Endothelial cell of umbilical vein (primary cell): ENCODE data around the gene CHRM1. TPM values are rescaled to one million over a fixed set of nuclear protein-coding genes. Genes with fewer than 3 reads are reported as not detected.

Source experiments
- BruUV-seq: library from RNA; stranded (reverse); fragments of 400-500 nt; replicated peaks from 2 replicates; lab custom pipeline; 2021; lab: Mats Ljungman, UMichigan
- CTCF ChIA-PET: fragments of 300-600, 350-600 bp; sonication (Branson Sonifier 250); formaldehyde crosslinking; loops from one replicate; lab custom pipeline; 2021; ENCODE audit warnings: antibody characterized with exemption, inconsistent platforms; lab: Charles Lee
- POLR2A ChIA-PET: fragments of 300-600, 350-600 bp; sonication (Branson Sonifier 250); formaldehyde crosslinking; loops from one replicate; lab custom pipeline; 2021; ENCODE audit warnings: antibody characterized with exemption, inconsistent platforms; lab: Charles Lee
- DNase-seq: peaks from one replicate; pipeline ENCODE4 v3.0.0-alpha.2; 2011; ENCODE audit warnings: low read depth, low spot score
- FAIRE-seq: peaks from 2 replicates; lab custom pipeline; 2011; peaks lifted over from hg19 to GRCh38; lab: Jason Lieb, UNC
- H2AFZ ChIP-seq: 2 replicates; pipeline ENCODE4 v1.6.0; 2012; ENCODE audit warnings: low read depth, low read length, control low read depth, inconsistent platforms
- H3K27ac ChIP-seq: 2 replicates; pipeline ENCODE4 v1.5.1; 2011; ENCODE audit warnings: low read depth, mild to moderate bottlenecking, control low read depth, low read length, moderate library complexity; ENCODE audit not compliant: insufficient read depth
- H3K27me3 ChIP-seq, 2 experiments: 2 replicates each; pipeline versions ENCODE4 v1.6.0 to v1.6.1; 2011; ENCODE audit warnings: low read length in 2 of 2, mixed read lengths in 1 of 2; ENCODE audit not compliant: control insufficient read depth in 2 of 2, insufficient read depth in 2 of 2
- H3K36me3 ChIP-seq, 2 experiments: 2 replicates in 1 of 2; 3 replicates in 1 of 2; pipeline ENCODE4 v1.5.1; 2011; ENCODE audit warnings: low read length in 2 of 2, mild to moderate bottlenecking in 1 of 2, moderate library complexity in 1 of 2; ENCODE audit not compliant: control insufficient read depth in 2 of 2, insufficient read depth in 2 of 2; ENCODE audit errors: extremely low read depth in 1 of 2
- H3K4me1 ChIP-seq: 3 replicates; pipeline ENCODE4 v1.5.1; 2011; ENCODE audit warnings: mild to moderate bottlenecking, low read length; ENCODE audit not compliant: control insufficient read depth, insufficient read depth; ENCODE audit errors: extremely low read depth
- H3K4me2 ChIP-seq: 2 replicates; pipeline ENCODE4 v1.6.1; 2011; ENCODE audit warnings: low read length, control low read depth, mixed read lengths; ENCODE audit not compliant: insufficient read depth
- H3K4me3 ChIP-seq, 3 experiments: fragments of 200-600 bp in 1 of 3; sonication (generic), shearing (Covaris generic) in 1 of 3; replicated peaks in 1 of 3; 2 replicates each; pipeline ENCODE4 v1.5.1; 2011 to 2016; ENCODE audit warnings: control low read depth in 3 of 3, low read length in 3 of 3, mild to moderate bottlenecking in 2 of 3, inconsistent platforms in 1 of 3, low read depth in 1 of 3, moderate library complexity in 1 of 3; ENCODE audit not compliant: insufficient read depth in 1 of 3
- H3K79me2 ChIP-seq: 2 replicates; pipeline ENCODE4 v1.6.0; 2012; ENCODE audit warnings: low read length, inconsistent platforms; ENCODE audit not compliant: control insufficient read depth, insufficient read depth
- H3K9ac ChIP-seq: replicated peaks from 2 replicates; pipeline ENCODE3; 2011; ENCODE audit warnings: low read length, control low read depth; ENCODE audit not compliant: insufficient read depth; ENCODE audit errors: extremely low read depth
- H3K9me1 ChIP-seq: replicated peaks from 3 replicates; pipeline ENCODE4 v1.6.0; 2011; ENCODE audit warnings: mild to moderate bottlenecking, low read length; ENCODE audit not compliant: control insufficient read depth, insufficient read depth; ENCODE audit errors: extremely low read depth
- H3K9me3 ChIP-seq: replicated peaks from 2 replicates; pipeline ENCODE4 v1.5.1; 2012; ENCODE audit warnings: low read length, inconsistent platforms; ENCODE audit not compliant: control insufficient read depth, insufficient read depth
- H4K20me1 ChIP-seq: replicated peaks from 2 replicates; pipeline ENCODE3; 2011; ENCODE audit warnings: mild to moderate bottlenecking, low read length; ENCODE audit not compliant: control insufficient read depth, insufficient read depth; ENCODE audit errors: extremely low read depth
- EZH2 ChIP-seq: IDR thresholded peaks from 2 replicates; pipeline ENCODE4 v1.6.1; 2012; ENCODE audit warnings: borderline replicate concordance, low read depth, mild to moderate bottlenecking, moderate library complexity, low read length, inconsistent platforms; ENCODE audit not compliant: severe bottlenecking
- FOS ChIP-seq: IDR thresholded peaks from 2 replicates; pipeline ENCODE4 v1.6.1; 2011; ENCODE audit warnings: mild to moderate bottlenecking, low read length, moderate library complexity, borderline replicate concordance; ENCODE audit not compliant: insufficient read depth
- GATA2 ChIP-seq: IDR thresholded peaks from 2 replicates; pipeline ENCODE4 v1.7.0; 2011; ENCODE audit warnings: low read depth, mild to moderate bottlenecking, moderate library complexity, mixed read lengths, low read length; ENCODE audit not compliant: insufficient read length, insufficient read depth
- JUN ChIP-seq: IDR thresholded peaks from 2 replicates; pipeline ENCODE4 v1.6.1; 2011; ENCODE audit warnings: borderline replicate concordance, low read depth; ENCODE audit not compliant: insufficient read length, insufficient read depth
- MYC ChIP-seq: IDR thresholded peaks from one replicate; pipeline ENCODE4 v1.6.1; 2011; ENCODE audit warnings: mild to moderate bottlenecking, low read depth, low read length
- POLR2A ChIP-seq: IDR thresholded peaks from 2 replicates; pipeline ENCODE4 v1.6.1; 2012; ENCODE audit warnings: low read depth, mild to moderate bottlenecking, control low read depth, low read length
- POLR2AphosphoS5 ChIP-seq: IDR thresholded peaks from 2 replicates; pipeline ENCODE4 v1.6.1; 2012; ENCODE audit warnings: low read depth, mild to moderate bottlenecking, control low read depth, low read length, moderate library complexity; ENCODE audit not compliant: insufficient read depth
- dilution Hi-C: fragments of 300-500 bp; cut with MboI; formaldehyde crosslinking; loops from one replicate; pipeline ENCODE4 v1.15.0; 2019; ENCODE audit warnings: low sequenced_read_pairs; ENCODE audit not compliant: extremely low pct_ligation_motif_present
- intact Hi-C: fragments of 100-400 bp; cut with micrococcal nuclease; formaldehyde crosslinking; loops from one replicate; pipeline ENCODE4 v1.10.0; 2022
- polyA plus RNA-seq, 4 experiments: library from polyadenylated mRNA; depleted of rRNA in 3 of 4; stranded (reverse) in 3 of 4; unstranded in 1 of 4; fragments of >200 nt; gene quantifications; 2 replicates each; pipeline versions ENCODE4 v1.2.1 to v1.2.3, GENCODE V29; 2011 to 2012; ENCODE audit warnings: missing spikeins in 1 of 4
- total RNA-seq: library from RNA; stranded (reverse); gene quantifications from 2 replicates; pipeline ENCODE4 v1.2.3, GENCODE V29; 2021
- TF ChIP-seq, protein P1 (sequence below), 2 donors: IDR thresholded peaks; 1 replicate in 1 of 2; 2 replicates in 1 of 2; pipeline ENCODE4 v1.5.1; 2011; ENCODE audit warnings: low read length in 2 of 2, mild to moderate bottlenecking in 2 of 2, moderate library complexity in 2 of 2, control low read depth in 1 of 2, inconsistent platforms in 1 of 2, low read depth in 1 of 2; ENCODE audit not compliant: insufficient read depth in 1 of 2; ENCODE audit errors: extremely low read depth in 1 of 2
- TF ChIP-seq, protein P2 (sequence below): IDR thresholded peaks from 2 replicates; pipeline ENCODE4 v1.6.1; 2011; ENCODE audit not compliant: insufficient read depth, insufficient read length

The CHRM1 gene
- total and polyA plus RNA-seq, 2 donors (not counting 3 experiments of a cell fraction or from before 2014, with no cell fraction given) = not detected

GRCh38 chr11:62889126-62889483, 32.1 kb downstream of the CHRM1 start:
- no peak overlapping the region for H3K4me3 ChIP-seq
- dilution Hi-C loops = no loop called here
- H3K9me1 ChIP-seq = no peaks in the 10 kb centered on the region
- H2AFZ ChIP-seq = no peak overlapping the region
- POLR2A ChIA-PET = interaction anchor here (0.6 to 1.3 kb wide), 3 partner anchors 7 to 48 kb away, joined by 3 to 8 read pairs (median 7); no protein-coding TSS in a partner anchor
- intact Hi-C loops = no loop called here
- no peak overlapping the region for H3K4me2 ChIP-seq
- FAIRE-seq (no peak), DNase-seq (no peak)
- H3K27me3 ChIP-seq = no peaks in the 10 kb centered on the region
- CTCF ChIA-PET = interaction anchor here (0.6 to 3.4 kb wide), 8 partner anchors 8 to 134 kb away, joined by 3 to 11 read pairs (median 5); partner anchors contain the start of genes SLC3A2 and TMEM179B
- H3K4me1 ChIP-seq = peaks cover 36% of the 10 kb centered on the region
- peaks cover 28% of the 10 kb centered on the region for H3K79me2 ChIP-seq
- H3K9me3 ChIP-seq = no peaks in the 10 kb centered on the region
- H3K9ac ChIP-seq = no peak overlapping the region
- peaks cover 33 to 35% of the 10 kb centered on the region in 2 experiments for H3K36me3 ChIP-seq
- no TSS peak for BruUV-seq
- no peak for TF ChIP-seq FOS
- no peak for TF ChIP-seq GATA2
- no peak for TF ChIP-seq POLR2AphosphoS5
- TF ChIP-seq EZH2 = no peak
- TF ChIP-seq, protein P1, sequence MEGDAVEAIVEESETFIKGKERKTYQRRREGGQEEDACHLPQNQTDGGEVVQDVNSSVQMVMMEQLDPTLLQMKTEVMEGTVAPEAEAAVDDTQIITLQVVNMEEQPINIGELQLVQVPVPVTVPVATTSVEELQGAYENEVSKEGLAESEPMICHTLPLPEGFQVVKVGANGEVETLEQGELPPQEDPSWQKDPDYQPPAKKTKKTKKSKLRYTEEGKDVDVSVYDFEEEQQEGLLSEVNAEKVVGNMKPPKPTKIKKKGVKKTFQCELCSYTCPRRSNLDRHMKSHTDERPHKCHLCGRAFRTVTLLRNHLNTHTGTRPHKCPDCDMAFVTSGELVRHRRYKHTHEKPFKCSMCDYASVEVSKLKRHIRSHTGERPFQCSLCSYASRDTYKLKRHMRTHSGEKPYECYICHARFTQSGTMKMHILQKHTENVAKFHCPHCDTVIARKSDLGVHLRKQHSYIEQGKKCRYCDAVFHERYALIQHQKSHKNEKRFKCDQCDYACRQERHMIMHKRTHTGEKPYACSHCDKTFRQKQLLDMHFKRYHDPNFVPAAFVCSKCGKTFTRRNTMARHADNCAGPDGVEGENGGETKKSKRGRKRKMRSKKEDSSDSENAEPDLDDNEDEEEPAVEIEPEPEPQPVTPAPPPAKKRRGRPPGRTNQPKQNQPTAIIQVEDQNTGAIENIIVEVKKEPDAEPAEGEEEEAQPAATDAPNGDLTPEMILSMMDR (IDR thresholded peaks at IDR 0.05; ENCODE audit: extremely low read depth in 1 of 2, insufficient read depth in 1 of 2, low read depth in 1 of 2, low read length in 2 of 2) = no peak
- TF ChIP-seq, protein P2, sequence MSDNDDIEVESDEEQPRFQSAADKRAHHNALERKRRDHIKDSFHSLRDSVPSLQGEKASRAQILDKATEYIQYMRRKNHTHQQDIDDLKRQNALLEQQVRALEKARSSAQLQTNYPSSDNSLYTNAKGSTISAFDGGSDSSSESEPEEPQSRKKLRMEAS = no peak
- no peak for TF ChIP-seq POLR2A
- no peak for TF ChIP-seq JUN
- no peak for TF ChIP-seq MYC
- peaks cover 5% of the 10 kb centered on the region for H4K20me1 ChIP-seq
- no peak overlapping the region for H3K27ac ChIP-seq
